IPS-11a (cell line): ENCODE measurements around the gene DIP2A.
A peak's percentile ranks its signal among the peaks of the same experiment; 100 is the strongest.

ENCODE experiments used
- H3K4me3 ChIP-seq: one replicate; pipeline ENCODE4 v1.5.1; 2013; ENCODE audit warnings: low read depth, low read length, control low read depth

DIP2A gene, protein sequence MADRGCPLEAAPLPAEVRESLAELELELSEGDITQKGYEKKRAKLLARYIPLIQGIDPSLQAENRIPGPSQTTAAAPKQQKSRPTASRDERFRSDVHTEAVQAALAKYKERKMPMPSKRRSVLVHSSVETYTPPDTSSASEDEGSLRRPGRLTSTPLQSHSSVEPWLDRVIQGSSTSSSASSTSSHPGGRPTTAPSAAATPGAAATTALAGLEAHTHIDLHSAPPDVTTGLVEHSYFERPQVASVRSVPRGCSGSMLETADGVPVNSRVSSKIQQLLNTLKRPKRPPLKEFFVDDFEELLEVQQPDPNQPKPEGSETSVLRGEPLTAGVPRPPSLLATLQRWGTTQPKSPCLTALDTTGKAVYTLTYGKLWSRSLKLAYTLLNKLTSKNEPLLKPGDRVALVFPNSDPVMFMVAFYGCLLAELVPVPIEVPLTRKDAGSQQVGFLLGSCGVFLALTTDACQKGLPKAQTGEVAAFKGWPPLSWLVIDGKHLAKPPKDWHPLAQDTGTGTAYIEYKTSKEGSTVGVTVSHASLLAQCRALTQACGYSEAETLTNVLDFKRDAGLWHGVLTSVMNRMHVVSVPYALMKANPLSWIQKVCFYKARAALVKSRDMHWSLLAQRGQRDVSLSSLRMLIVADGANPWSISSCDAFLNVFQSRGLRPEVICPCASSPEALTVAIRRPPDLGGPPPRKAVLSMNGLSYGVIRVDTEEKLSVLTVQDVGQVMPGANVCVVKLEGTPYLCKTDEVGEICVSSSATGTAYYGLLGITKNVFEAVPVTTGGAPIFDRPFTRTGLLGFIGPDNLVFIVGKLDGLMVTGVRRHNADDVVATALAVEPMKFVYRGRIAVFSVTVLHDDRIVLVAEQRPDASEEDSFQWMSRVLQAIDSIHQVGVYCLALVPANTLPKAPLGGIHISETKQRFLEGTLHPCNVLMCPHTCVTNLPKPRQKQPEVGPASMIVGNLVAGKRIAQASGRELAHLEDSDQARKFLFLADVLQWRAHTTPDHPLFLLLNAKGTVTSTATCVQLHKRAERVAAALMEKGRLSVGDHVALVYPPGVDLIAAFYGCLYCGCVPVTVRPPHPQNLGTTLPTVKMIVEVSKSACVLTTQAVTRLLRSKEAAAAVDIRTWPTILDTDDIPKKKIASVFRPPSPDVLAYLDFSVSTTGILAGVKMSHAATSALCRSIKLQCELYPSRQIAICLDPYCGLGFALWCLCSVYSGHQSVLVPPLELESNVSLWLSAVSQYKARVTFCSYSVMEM (N-terminal part only)

DNA sequence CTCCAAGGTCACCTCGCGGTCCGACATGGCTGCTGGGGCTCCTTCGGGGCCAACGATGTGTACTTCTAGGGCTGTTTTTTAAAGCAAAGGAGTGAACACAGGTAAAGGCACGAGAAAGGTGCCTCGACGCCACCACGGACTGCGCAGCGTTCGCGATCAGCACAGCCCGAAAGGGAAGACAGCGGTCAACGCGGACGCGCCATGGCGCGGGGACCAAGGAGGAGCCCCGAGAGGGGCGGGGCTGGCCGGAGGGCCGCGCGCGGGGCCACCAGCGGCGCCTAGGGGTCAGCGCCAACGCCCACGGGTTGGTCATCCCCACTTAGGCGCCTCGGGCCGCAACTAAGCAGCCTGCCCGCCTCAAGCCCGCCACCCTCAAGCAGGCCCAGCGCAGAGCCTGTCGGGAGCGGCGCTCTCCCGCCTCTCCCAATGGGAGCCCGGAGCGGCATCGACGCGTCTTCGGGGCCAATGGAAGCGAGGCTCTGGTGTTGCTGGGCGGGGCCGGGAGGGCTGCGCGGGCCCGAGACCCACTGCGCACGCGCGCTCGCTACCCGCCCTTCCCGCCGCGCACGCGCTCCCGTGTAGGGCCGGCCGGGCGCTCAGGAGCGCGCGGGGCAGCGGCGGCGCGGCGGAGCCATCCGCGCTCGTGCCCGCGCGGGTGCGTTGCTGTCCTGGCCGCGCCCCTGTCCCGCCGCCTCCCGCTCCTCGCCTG, at the start of gene DIP2A:
TSS of gene DIP2A (plus strand) at position 577 of the 709 bp plus-strand sequence. CDS start 241 bp downstream, outside the sequence.
- H3K4me3 ChIP-seq, result peak within 1 kb of the TSS; percentile 88

DNA sequence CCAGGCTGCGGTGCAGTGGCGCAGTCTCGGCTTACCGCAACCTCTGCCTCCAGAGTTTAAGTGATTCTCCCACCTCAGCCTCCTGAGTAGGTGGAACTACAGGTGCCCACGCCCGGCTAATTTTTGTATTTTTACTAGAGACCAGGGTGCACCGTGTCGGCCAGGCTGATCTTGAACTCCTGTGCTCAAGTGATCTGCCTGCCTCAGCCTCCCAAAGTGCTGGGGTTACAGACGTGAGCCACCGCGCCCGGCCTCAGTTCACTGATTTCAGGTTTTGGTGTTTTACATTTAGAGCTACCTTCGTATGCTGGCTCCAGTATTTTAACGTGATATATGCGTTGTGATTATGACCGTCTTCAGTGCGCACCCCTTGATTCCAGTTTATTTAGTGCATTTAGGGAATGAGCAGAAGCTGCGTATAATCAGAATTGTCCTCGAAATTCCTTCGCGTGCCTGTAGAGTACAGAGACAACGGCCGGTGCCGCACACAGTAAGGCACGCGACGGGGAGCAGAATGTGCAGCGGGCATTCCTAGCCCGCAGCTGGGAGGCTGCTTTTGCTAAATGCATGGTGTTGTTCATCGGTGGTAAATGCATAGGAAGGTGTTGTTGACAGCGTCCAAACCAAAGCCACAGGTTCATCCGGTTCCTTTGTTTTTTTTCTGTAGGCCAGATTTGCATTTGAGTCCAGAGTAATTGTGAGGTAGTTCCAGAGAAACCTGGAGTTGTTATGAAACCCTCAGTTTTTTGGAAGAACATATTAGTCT, 48.9 kb upstream of the DIP2A start:
- H3K4me3 ChIP-seq, result no peak overlapping the region

DNA sequence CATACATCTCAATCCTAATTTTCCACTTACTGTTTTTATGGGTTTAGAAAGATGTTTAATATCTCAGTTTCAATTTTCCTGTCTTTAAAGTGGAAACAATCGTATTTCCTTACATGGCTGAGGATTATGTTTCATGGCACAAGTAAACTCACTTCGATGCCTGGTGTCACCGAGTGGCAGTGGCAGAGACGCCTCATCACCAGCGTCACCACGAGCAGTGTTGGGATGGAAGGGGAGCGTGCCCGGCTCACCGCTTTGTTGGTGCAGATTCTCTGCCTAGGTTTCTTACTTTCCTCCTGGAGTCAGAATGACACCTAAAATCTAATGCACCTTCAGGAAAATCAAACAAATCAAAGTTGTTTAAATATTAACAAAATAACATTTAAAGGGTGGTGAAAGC, 48.2 kb upstream of the DIP2A start:
- H3K4me3 ChIP-seq, result no peak overlapping the region

DNA sequence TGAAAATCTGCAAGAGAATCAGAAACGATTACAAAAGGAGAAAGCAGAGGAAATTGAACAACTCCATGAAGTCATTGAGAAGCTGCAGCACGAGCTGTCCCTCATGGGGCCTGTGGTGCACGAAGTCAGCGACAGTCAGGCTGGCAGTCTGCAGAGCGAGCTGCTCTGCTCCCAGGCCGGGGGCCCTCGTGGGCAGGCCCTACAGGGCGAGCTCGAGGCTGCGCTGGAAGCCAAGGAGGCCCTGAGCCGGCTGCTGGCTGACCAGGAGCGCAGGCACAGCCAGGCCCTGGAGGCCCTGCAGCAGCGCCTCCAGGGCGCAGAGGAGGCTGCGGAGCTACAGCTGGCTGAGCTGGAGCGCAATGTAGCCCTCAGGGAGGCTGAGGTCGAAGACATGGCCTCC, 47.5 kb upstream of the DIP2A start:
- H3K4me3 ChIP-seq, result no peak overlapping the region

DNA sequence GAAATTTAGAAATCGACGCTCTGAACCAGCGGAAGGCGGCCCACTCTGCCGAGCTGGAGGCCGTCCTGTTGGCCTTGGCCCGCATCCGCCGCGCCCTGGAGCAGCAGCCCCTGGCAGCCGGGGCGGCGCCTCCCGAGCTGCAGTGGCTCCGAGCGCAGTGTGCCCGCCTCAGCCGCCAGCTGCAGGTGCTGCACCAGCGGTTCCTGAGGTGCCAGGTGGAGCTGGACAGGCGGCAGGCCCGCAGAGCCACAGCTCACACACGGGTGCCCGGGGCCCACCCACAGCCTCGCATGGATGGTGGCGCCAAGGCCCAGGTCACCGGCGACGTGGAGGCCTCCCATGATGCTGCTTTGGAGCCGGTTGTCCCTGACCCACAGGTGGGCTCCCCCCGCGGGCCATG, 47.0 kb upstream of the DIP2A start:
- no peak overlapping the region for H3K4me3 ChIP-seq

DNA sequence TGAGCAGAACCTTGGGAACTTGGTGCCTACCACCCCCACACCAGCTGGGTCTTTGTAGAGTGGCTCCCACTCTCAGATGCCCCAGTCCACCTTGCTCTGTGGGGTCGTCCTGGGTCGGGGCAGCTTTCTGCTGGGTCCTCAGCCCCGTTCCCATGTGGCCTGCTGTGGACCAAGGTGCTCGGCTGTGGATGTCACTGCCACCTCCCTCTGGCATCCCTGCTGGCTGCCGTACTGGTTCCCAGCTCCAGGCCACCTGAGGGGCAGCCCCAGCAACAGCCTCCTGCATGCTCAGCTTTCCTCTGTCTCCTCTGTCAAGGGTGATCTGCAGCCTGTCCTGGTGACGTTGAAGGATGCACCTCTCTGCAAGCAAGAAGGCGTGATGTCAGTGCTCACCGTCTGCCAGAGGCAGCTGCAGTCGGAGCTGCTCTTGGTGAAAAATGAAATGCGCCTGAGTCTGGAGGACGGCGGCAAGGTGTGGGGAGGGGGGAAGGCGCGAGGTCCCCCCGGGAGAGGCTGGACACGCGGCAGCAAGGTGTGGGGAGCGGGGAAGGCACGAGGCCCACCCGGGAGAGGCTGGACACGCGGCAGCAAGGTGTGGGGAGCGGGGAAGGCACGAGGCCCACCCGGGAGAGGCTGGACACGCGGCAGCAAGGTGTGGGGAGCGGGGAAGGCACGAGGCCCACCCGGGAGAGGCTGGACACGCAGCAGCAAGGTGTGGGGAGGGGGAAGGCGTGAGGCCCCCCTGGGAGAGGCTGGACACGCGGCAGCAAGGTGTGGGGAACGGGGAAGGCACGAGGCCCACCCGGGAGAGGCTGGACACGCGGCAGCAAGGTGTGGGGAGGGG, 45.9 kb upstream of the DIP2A start:
- no peak overlapping the region for H3K4me3 ChIP-seq

DNA sequence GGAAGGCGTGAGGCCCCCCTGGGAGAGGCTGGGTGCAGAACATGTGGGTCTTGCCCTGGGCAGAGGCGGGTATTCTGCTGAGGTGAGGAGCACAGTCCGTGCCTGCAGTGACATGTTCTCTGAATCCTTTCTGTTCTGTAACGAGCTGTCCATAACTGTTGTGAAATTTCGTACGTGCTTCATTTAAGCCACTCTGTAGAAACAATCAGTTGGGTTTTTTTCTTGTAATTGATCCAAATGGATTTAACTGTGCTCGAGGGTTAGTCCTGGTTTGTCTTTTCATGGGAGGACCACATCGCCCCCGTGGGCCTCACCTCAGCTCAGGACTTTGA, 45.4 kb upstream of the DIP2A start:
- no peak overlapping the region for H3K4me3 ChIP-seq

DNA sequence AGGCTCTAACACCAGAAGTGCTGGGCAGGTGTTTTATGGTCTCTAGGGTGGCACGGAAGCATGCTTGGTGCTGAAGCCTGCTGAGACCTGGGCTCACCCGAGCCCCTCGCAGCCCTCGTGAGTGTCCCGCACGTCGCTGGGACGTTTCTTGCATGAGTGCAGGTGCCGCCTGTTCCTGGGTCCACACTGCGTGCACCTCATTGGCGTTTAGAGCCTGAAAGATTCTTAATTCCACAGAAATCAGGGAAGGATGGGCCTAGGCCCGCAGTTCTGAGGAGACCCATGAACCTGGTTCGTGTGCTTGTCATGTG, 43.8 kb upstream of the DIP2A start:
- no peak overlapping the region for H3K4me3 ChIP-seq

DNA sequence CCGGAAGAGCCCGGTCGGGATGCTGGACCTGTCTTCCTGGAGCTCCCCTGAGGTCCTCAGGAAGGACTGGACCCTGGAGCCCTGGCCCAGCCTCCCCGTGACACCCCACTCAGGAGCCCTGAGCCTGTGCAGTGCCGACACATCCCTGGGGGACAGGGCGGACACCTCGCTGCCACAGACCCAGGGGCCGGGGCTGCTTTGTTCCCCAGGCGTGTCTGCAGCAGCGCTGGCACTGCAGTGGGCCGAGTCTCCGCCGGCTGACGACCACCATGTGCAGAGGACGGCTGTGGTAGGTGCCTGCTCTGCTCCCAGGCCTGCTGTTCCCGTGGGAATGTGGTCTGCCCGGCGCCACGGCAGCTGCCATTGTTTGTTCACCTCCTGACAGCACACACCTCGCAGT, 42.1 kb upstream of the DIP2A start:
- H3K4me3 ChIP-seq, result no peak overlapping the region

DNA sequence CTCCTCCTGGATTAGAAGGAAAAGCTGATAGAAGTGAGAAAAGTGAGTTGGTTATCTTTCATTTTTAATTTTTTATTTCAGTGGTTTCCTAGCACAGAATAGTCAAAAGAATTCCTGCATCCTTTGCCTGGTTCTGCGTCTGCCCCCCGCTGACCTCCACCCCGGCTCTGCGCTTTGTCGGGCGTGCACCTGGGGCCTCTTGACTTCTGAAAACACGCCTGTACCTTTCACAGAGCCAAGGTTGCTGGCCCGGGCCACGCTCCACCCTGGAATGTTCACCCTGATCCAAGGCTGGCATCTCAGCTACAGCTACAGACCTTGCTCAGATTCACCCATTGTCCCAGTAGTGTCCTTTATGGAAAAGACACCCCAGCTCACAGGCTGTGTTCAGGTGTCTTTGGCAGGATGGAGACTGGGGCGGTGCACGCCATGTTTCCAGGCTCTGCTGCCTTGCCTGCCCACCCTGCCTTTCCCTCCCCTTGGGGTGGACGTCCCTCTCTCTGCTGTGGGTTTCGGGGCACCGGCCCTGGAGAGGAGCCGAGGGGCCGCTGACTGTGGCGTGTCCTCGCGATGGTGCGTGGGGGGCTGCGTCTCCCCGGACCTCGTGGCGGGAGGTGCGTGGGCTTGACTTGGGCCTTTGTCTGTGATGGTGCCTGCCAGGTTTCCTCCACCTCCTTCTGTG, 40.3 kb upstream of the DIP2A start:
- no peak overlapping the region for H3K4me3 ChIP-seq

DNA sequence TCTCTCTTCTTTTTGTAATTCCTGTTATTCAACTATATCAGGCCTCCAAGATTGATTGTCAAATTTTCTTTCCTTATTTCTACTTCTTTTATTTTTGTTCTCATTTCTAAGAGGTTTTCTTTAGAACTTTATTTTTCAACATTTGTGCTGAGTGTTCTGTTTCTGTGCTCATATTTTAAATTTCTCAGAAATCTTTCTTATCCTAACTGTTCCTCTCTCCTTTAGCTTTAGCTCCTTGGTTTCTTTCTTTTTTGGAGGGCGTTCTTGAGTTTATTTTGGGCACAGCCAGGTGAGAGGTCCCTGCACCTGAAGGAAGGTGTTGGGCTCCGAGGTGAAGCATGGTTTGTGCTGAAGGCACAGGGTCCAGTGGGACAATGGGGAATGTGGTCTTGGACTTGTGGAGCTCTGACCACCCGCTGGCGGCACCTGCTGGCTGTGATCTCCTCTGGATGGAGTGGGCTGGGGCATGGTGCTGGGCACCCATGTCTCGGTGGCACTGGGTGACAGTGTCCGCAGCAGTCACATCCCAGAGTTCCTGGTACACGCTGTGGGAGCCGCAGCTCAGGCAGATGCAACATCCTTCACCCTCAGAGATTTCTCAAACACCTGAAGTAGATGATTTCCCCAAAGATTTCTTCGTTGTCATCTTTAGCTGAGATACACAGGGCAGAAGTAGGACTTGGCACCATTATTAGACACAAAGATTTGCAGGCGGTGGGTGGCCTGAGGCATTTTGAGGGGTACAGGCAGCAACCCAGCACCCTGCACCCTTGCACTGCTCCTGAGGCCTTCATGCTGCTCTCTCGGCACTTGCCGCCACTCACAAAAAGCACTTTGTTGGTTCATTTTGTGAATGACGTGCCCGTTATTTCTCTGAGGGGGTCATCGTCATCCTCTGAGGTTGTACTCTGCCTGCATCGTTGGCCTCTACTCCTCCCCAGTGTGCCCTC, 38.2 kb upstream of the DIP2A start:
- H3K4me3 ChIP-seq, result no peak overlapping the region

DNA sequence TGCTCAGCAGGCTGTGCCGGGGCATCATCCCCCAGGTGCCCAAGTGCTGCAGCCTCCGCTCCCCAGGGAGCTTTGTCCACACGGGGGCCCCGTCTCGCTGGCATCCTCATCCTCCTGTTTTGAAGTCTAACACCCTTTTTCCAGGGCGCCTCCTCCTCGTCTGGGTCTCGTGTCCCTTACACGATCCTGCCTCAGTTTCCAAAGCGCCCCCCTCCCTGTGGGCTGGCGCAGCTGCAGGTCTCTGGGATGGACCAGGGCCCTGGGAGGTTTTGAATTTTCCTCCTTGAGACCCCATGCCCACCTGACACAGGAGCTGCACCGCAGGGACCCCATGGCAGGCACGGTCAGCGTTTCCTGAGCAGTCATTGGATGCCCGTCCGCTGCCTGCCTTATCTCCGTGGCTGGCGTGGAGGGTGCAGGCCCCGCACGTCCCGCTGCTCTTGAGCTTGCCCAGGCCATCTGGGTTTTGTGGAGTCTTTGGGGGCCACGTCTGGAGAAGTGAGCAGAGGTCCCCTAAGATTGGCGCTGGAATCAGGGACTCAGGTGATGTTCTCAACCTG, 37.4 kb upstream of the DIP2A start:
- H3K4me3 ChIP-seq, result no peak overlapping the region

DNA sequence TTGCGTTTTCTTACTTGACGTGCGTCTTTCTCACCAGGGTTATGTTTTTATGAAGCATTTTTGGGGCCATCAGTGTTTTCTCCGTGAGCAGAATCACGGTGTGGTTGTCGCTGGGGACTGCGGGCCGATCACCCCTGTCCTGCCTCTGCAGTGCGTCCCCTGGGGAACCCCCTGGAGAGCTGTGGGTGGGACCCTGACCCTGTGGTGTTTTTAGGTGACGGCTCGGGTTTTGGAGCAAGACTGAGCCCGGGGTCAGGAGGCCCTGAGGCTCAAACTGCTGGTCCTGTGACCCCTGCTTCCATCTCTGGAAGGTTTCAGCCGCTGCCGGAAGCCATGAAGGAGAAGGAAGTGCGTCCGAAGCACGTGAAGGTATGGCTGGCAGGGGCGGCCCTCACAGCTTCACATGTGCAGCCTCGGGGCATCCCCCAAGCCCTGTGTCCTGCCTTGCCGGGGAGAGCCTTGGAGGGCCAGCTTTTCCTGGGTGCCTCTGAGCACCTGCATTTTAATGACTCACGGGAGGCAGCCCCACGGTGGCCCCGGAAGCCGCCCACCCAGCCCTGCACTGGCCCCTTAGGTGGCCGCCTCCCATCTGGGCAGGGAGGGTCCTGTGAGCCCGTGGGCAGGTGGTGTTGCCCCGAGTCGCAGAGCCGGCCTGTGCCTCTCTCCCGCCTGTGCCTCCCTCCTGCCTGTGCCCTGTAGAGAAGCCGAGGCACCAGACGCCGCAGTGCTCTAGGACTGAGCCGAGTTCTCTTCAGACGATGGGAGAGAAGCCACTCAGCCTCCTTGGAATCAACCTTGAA, 36.7 kb upstream of the DIP2A start:
- H3K4me3 ChIP-seq, result no peak overlapping the region

DNA sequence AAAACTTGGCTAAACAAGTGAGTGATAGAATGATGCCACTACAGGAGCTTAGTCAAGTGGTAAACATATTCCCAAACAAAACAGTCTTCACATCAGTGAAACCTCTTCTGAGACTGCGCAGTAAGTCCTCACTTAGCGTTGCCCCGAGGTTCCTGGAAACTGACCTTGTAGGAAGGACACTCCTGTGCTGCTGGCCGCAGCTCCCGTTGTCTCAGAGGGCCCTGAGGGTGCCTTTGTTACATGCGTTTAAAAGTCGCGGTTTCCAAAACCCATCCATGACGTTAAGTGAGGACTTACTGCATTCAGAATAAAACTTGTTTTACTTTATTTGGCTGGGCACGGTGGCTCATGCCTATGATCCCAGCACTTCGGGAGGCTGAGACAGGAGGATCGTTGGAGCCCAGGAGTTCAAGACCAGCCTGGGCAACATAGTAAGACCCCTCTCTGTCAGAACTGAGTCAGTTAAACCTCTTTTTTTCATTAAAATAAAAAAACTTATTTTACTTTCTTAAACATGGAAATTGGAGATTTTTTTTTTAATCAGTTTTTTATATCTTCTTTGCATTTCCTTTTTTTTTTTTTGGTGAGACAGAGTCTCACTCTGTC, 36.0 kb upstream of the DIP2A start:
- no peak overlapping the region for H3K4me3 ChIP-seq

DNA sequence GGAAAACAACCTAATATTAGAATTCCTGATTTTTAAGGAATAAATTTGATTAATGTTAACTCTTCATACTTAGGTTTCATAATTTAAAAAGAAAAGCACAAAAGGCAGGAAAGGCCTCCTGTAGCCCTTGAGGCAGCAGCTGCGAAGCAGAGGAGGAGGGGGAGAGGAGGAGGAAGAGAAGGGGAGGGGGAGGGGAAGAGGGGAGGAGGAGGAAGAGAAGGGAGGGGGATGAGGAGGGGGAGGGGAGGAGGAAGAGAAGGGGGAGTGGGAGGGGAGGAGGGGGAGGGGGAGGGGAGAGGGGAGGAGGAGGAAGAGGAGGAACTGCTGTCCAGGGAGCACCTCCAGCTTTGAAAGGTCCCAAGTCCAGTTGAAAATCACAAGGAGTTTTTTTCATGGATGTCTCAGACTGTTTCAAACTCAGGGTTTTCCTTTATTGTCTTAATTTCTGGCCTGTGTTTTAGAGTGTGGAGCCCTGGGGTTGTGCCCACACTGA, 35.1 kb upstream of the DIP2A start:
- no peak overlapping the region for H3K4me3 ChIP-seq

DNA sequence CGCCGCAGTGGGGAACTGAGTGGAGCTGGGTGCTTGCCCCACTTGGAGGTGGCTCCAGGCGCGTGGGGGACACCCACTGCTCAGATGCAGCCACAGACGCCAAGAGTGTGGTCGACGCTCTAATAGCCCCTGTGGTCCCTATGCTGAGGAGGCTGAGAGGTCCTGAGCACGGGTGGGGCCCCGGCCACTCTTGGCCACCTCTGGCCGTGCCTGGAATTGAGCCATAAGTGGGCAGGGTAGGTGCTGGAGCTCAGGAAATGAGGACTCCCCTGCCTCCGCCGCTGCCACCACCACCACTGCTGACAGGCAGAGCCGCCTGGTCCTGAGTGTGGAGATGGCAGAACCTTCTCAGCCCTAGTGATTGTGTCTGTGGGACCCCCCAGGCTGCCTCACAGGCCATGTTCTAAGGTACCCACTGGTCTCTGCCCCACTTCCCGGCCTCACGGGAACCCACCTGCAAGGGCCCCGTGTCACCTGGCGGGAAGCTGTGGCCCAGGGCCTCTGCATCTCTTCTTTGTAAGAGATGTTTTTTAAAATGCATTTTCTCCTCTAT, 34.6 kb upstream of the DIP2A start:
- H3K4me3 ChIP-seq, result no peak overlapping the region
